Adipocyte (in vitro differentiated cells): ENCODE data around the gene SLC7A11.
A peak's percentile ranks its signal among the peaks of the same experiment; 100 is the strongest.
"Not testable (repeated sequence)": the region's sequence is repeated elsewhere in the genome, so short reads cannot be mapped to it uniquely, and the experiment has no call there.

ENCODE experiments used
- DNase-seq: peaks from one replicate; pipeline ENCODE4 v3.0.0-alpha.2; 2015; ENCODE audit warnings: low read depth
- H3K27me3 ChIP-seq: replicated peaks from 2 replicates; pipeline ENCODE4 v1.7.0; 2013; ENCODE audit warnings: mild to moderate bottlenecking, low read length, moderate library complexity; ENCODE audit not compliant: control insufficient read depth, insufficient read depth
- H3K36me3 ChIP-seq: 2 replicates; pipeline ENCODE4 v1.7.0; 2013; ENCODE audit warnings: low read length, mild to moderate bottlenecking, moderate library complexity; ENCODE audit not compliant: control insufficient read depth, insufficient read depth, severe bottlenecking
- H3K4me1 ChIP-seq: 2 replicates; pipeline ENCODE4 v1.7.0; 2013; ENCODE audit warnings: mild to moderate bottlenecking, low read length, moderate library complexity; ENCODE audit not compliant: control insufficient read depth, insufficient read depth
- H3K4me3 ChIP-seq: 2 replicates; pipeline ENCODE4 v1.7.0; 2013; ENCODE audit warnings: mild to moderate bottlenecking, low read length, moderate library complexity
- H3K9ac ChIP-seq: 2 replicates; pipeline ENCODE4 v1.7.0; 2013; ENCODE audit warnings: mild to moderate bottlenecking, low read length, moderate library complexity
- H3K9me3 ChIP-seq: 2 replicates; pipeline ENCODE4 v1.7.0; 2013; ENCODE audit warnings: mild to moderate bottlenecking, low read length, moderate library complexity; ENCODE audit not compliant: control insufficient read depth

The SLC7A11 gene

DNA sequence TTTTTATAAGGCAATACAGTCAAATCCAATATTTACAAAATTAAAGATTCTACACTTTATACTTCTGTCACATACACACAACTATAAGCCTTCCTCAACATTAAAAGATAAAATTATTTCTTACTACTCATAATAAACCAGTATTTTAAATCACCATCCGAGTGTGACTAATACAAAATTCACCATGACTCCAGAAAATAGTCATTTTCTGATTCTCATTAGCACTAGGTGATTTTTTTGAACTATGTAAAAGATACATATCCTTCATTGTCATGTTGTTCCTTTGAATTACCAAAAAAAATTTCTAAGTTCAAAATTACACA is 646 bp upstream of the SLC7A11 start:
- H3K9me3 ChIP-seq: no peaks in the 10 kb centered on the region
- H3K36me3 ChIP-seq: no peaks in the 10 kb centered on the region
- peak overlapping the region; percentile 80 for H3K4me3 ChIP-seq
- peaks cover 16% of the 10 kb centered on the region for H3K4me1 ChIP-seq
- peak; percentile 35 for DNase-seq
- H3K9ac ChIP-seq: peak overlapping the region; percentile 91
- H3K27me3 ChIP-seq: no peaks in the 10 kb centered on the region

DNA sequence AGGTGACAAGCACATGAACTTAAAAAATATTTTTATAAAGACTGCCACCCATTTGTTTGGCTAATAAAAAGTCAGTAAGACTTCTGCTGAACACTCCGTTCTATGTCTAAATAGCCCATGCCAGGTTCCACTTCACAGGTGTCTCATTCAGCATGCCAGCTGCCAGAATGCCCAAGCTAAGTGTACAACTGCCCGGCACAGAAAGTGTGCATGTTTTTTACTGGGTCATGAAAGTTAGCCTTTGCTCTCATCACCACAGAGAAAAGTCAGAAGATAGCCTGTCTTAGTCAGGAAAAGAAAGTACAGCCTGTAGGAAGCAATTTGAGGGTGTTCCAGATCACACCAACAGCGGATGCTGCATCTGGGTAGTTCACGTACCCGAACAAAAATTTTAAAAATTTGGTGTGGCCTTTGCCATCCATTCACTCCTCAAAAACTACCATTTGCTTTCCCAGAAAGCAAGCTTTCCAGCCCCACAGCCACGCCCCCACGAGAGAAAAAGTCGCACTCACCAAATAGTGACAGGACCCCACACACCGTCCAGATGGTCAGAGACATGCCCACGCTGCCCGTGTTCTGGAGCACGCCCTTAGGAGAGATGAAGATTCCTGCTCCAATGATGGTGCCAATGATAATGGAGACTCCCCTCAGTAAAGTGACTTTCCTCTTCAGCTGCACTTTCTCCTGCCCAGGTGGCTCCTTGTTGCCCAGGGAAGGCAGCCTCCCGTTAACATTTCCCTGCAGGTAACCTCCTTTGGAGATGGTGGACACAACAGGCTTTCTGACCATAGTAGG is 671 bp downstream of the SLC7A11 start:
- Histone ChIP-seq H3K4me3 (peak overlapping the region; percentile 80), H3K4me1 (peaks cover 16% of the 10 kb centered on the region), H3K27me3 (no peaks in the 10 kb centered on the region), H3K36me3 (no peaks in the 10 kb centered on the region), H3K9ac (peak overlapping the region; percentile 91), H3K9me3 (no peaks in the 10 kb centered on the region)
- peak; percentile 67 for DNase-seq

DNA sequence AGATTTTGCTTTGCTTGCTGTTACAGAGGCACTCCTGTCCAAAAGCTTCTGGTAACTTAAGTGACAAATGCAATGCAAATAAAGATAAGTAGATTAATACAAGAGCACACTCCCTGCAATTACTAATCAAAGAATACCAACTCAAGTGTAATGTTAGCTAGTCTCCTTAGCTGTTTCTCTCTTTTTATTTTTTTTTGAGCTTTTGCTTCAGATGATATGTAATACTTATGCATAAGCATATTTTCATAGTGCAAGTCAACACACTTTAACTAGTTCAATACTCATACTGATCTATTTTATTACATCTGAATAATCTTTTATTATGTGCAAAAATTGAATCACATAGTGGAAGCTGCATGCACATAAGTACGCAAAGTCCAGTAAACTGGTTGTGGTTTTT is 2.7 kb downstream of the SLC7A11 start:
- Histone ChIP-seq H3K4me3 (peak overlapping the region; percentile 80), H3K9ac (peak overlapping the region; percentile 52)
- DNase-seq: no peak

DNA sequence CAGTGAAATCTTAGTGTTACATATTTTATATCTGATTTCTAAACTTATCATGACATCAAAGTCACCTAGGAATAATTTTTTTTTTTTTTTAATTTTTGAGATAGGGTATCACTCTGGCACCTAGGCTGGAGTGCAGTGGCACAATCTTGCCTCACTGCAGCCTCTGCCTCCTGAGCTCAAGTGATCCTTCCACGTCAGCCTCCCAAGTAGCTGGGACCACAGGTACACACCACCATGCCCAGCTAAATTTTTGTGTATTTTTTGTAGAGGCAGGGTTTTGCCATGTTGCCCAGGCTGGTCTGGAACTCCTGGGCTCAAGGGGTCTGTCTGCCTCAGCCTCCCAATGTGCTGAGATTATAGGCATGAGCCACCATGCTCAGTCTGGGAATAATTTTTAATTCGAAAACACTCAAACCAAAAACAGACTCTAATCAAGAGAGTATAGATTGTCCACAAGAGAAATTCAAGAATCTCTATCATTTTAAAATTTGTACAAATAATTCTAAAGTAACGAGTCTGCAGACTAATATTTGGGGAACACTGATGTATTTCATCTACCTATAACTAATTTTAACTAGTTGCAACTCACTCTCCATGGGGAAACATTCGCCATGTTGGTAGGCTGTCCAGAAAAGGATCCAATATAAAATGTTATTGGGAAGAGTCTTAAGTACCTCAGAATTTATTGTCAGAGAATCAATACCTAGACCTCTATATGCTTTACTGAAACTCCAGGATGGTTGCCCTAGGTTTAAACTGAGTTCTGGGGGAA is 3.4 kb downstream of the SLC7A11 start:
- Histone ChIP-seq H3K9ac (no peak overlapping the region), H3K4me3 (peak overlapping the region; percentile 80), H3K4me1 (peaks cover 23% of the 10 kb centered on the region), H3K9me3 (no peaks in the 10 kb centered on the region), H3K36me3 (peaks cover 3% of the 10 kb centered on the region), H3K27me3 (no peaks in the 10 kb centered on the region)
- DNase-seq: no peak

More for the DNA sequence above, 2.7 kb downstream of the SLC7A11 start:
- Histone ChIP-seq H3K4me1 (peaks cover 23% of the 10 kb centered on the region), H3K36me3 (peaks cover 3% of the 10 kb centered on the region), H3K9me3 (no peaks in the 10 kb centered on the region), H3K27me3 (no peaks in the 10 kb centered on the region)

- H3K4me3 ChIP-seq, H3K9ac ChIP-seq, H3K9me3 ChIP-seq, H3K36me3 ChIP-seq, H3K27me3 ChIP-seq, DNase-seq: not testable (repeated sequence)
- peaks cover 17% of the 10 kb centered on the region for H3K4me1 ChIP-seq
Observed at GRCh38 chr4:138237132-138237531, 5.0 kb downstream of the SLC7A11 start.

DNA sequence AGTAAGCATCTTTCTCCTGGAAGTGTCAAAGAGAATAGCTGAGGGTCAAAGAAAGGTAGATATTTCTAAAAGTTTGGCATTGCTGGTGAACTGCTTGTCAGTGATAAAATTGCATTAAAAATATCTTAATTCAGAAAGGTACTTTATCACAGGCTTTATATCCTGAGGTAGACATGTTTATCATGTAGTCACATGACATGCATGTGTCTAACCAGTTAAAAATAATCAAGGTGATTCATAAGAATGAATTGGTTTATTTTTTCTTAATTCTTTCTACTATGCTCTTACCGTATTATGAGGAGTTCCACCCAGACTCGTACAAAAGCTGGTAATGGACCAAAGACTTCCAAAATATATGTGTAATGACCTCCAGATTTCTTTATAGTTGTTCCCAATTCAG is 6.1 kb downstream of the SLC7A11 start:
- H3K9me3 ChIP-seq: no peaks in the 10 kb centered on the region
- peaks cover 8% of the 10 kb centered on the region for H3K4me1 ChIP-seq
- H3K27me3 ChIP-seq: no peaks in the 10 kb centered on the region
- no peak overlapping the region for H3K9ac ChIP-seq
- peak; percentile 33 for DNase-seq
- peaks cover 13% of the 10 kb centered on the region for H3K36me3 ChIP-seq
- H3K4me3 ChIP-seq: no peak overlapping the region

GRCh38 chr4:138235419-138235952 is 6.7 kb downstream of the SLC7A11 start:
- Histone ChIP-seq H3K9ac (no peak overlapping the region), H3K27me3 (no peaks in the 10 kb centered on the region), H3K4me1 (peaks cover 7% of the 10 kb centered on the region), H3K36me3 (peaks cover 13% of the 10 kb centered on the region), H3K4me3 (no peak overlapping the region), H3K9me3 (no peaks in the 10 kb centered on the region)
- peak; percentile 92 for DNase-seq

- Histone ChIP-seq H3K9me3 (no peaks in the 10 kb centered on the region), H3K9ac (no peak overlapping the region), H3K4me3 (no peak overlapping the region), H3K27me3 (no peaks in the 10 kb centered on the region), H3K4me1 (peaks cover 7% of the 10 kb centered on the region), H3K36me3 (peaks cover 13% of the 10 kb centered on the region)
- DNase-seq: no peak
Observed at GRCh38 chr4:138234248-138234647, 7.9 kb downstream of the SLC7A11 start.

DNA sequence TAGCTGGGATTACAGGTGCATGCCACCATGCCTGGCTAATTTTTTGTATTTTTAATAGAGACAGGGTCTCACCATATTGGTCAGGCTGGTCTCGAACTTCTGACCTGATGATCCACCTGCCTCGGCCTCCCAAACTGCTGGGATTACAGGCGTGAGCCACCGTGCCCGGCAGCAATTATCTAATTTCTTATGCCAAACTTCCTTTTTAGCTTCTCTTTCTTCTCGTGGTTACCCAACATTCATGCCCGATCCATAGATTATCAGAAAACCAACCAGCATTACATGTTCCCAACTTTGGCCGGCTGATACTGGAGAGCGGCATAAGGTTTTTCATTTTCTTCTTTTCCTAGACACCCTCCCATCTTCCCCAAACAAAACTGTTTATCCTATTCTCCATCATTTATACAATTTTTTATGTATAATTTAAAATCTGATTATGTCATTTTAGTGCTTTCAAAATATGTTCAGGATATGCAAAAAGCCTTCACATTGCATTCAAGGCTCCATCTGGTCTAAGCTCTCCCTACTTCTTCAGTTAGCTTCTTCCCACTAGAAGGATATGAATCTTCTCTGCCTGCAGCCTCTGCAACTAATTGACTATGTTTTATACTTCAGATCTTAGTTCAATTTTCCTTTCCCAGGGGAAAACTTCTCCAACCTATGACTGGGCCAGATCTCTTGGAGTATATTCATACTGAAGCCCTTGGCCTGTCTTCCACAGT is 8.7 kb downstream of the SLC7A11 start:
- Histone ChIP-seq H3K27me3 (no peaks in the 10 kb centered on the region), H3K9ac (no peak overlapping the region), H3K36me3 (peaks cover 13% of the 10 kb centered on the region), H3K9me3 (no peaks in the 10 kb centered on the region), H3K4me1 (peaks cover 7% of the 10 kb centered on the region), H3K4me3 (no peak overlapping the region)
- no peak for DNase-seq

- Histone ChIP-seq H3K27me3 (no peaks in the 10 kb centered on the region), H3K4me3 (no peak overlapping the region), H3K36me3 (peaks cover 15% of the 10 kb centered on the region), H3K4me1 (peaks cover 7% of the 10 kb centered on the region), H3K9me3 (no peaks in the 10 kb centered on the region), H3K9ac (no peak overlapping the region)
- DNase-seq: no peak
Observed at GRCh38 chr4:138232364-138232763, 9.8 kb downstream of the SLC7A11 start.

GRCh38 chr4:138230048-138230447 is 12.1 kb downstream of the SLC7A11 start:
- DNase-seq: no peak
- H3K27me3 ChIP-seq: no peaks in the 10 kb centered on the region
- no peak overlapping the region for H3K9ac ChIP-seq
- peaks cover 3% of the 10 kb centered on the region for H3K4me1 ChIP-seq
- H3K9me3 ChIP-seq: no peaks in the 10 kb centered on the region
- no peak overlapping the region for H3K4me3 ChIP-seq
- peaks cover 22% of the 10 kb centered on the region for H3K36me3 ChIP-seq
